GM18505 (cell line): ENCODE data around the gene SMPD1.
"Not testable (repeated sequence)": the region's sequence is repeated elsewhere in the genome, so short reads cannot be mapped to it uniquely, and the experiment has no call there.

Experiments
- ATAC-seq: cut with Tn5 transposase; IDR thresholded peaks from one replicate; pipeline ENCODE4 v1.9.1; 2021; ENCODE audit not compliant: unreplicated experiment
- POLR2A ChIP-seq: IDR thresholded peaks from 4 replicates; pipeline ENCODE4 v1.6.1; 2011; ENCODE audit warnings: borderline replicate concordance; ENCODE audit not compliant: insufficient read depth, insufficient read length; ENCODE audit errors: extremely low read depth

The SMPD1 gene

DNA sequence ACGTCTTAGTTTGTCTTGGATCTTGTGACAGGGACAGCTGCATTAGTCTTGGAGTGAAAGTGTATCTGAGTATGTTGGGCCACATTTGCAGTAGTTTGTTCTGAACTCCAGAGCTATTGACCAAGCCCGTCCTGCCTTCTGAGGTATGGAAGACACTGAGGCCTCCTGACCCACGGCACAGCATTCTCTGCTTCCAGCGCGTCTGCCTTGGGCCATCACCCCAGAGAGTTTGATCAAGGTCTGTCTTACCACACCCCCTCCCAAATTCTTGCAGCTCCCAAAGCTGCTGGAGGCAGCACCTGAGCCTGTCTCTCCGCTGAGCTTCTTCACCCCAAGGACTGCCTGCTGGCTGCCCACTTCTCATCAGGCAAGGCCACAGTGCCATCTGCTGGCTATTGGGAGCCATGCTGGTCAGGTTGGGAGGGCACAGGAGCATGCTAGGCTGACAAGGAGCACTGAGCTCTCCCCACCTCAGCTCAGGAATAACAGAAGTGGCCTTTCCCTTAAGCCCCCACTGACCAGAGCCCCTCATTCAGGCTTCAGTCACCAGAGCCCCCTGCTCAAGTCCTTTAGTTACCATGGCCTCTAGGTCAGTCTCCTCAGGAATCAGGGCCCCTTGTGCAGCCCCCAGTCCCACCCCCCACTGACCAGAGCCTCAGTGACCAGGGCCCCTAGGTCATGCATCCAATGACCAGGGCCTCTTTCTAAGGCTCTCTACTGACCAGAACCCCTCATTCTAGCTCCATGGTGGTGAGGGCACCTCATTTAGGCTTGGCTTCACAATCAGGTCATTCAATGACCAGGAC, 27.2 kb upstream of the SMPD1 start:
- no peak for TF ChIP-seq POLR2A
- peak; percentile 80 for ATAC-seq

GRCh38 chr11:6365659-6366058, 24.6 kb upstream of the SMPD1 start:
- TF ChIP-seq POLR2A, result no peak

GRCh38 chr11:6371825-6372224, 18.4 kb upstream of the SMPD1 start:
- no peak for ATAC-seq

More at GRCh38 chr11:6365659-6366058, 24.6 kb upstream of the SMPD1 start:
- ATAC-seq, result no peak

DNA sequence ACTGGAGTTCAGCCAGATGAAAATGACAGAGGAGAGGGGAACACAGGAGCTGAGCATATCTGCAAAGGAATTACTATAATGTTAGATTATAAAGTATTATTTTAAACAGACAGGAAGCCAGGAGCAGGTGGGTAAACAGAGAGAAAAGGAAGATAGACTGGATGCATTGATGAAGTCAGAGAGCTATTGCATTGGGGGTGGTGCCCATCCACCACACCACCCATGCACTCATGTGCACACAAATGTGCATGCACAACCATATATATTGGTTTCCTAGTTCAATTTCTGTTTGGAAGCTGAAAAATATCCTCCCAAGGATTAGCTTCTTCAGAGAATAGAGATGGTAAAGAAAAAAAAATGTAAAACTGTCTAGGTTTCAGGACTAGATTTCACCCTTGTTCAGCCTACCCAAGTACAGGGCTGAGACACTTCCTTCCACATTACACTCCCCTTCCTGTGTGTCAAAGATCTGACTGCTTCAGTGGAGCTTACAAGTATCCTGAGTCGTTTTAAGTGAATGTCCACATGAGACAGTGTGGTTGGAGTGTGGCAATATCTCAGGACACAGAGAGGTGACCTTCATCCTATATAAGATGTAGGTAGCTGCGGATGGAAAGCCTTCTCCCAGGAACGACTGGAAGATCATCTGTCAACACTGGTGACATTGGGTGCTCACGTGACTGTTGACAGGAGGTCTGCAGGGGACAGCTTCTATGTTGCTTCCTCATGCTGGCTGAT, 12.2 kb upstream of the SMPD1 start:
- no peak for ATAC-seq
- no peak for TF ChIP-seq POLR2A

More at GRCh38 chr11:6371825-6372224, 18.4 kb upstream of the SMPD1 start:
- TF ChIP-seq POLR2A, result no peak

GRCh38 chr11:6378640-6378989, 11.7 kb upstream of the SMPD1 start:
- TF ChIP-seq POLR2A, result no peak
- no peak for ATAC-seq

GRCh38 chr11:6385046-6385777, 5.1 kb upstream of the SMPD1 start:
- no peak for TF ChIP-seq POLR2A
- no peak for ATAC-seq

- no peak for ATAC-seq
- TF ChIP-seq POLR2A, result no peak
Measured at GRCh38 chr11:6387811-6388599, 2.3 kb upstream of the SMPD1 start.

GRCh38 chr11:6388748-6389147, 1.5 kb upstream of the SMPD1 start:
- TF ChIP-seq POLR2A, result no peak
- ATAC-seq, result no peak

DNA sequence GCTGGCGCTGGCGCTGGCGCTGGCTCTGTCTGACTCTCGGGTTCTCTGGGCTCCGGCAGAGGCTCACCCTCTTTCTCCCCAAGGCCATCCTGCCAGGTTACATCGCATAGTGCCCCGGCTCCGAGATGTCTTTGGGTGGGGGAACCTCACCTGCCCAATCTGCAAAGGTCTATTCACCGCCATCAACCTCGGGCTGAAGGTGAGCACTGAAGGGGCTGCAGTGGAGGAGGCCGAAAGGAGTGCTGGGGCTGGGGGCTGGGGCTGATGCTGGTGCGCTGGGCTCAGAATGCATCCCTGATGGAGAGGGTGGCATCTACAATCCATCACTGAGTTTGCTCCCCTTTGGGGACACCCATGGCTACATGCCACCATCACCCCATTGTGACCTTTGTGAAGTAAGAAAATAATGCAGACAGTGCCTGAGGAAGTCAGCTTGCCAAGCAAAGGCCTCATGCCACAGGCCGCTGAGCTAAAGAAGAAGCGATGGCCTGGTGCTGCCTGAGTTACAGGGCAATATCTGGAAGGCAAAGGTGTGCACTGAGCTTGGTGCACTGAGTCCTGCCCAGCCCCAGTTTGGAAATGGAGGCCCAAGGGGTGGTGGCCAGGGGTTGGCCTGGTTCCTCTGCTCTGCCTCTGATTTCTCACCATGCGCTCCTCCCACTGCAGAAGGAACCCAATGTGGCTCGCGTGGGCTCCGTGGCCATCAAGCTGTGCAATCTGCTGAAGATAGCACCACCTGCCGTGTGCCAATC, 620 bp downstream of the SMPD1 start:
- ATAC-seq, result peak; percentile 5
- TF ChIP-seq POLR2A, result no peak

DNA sequence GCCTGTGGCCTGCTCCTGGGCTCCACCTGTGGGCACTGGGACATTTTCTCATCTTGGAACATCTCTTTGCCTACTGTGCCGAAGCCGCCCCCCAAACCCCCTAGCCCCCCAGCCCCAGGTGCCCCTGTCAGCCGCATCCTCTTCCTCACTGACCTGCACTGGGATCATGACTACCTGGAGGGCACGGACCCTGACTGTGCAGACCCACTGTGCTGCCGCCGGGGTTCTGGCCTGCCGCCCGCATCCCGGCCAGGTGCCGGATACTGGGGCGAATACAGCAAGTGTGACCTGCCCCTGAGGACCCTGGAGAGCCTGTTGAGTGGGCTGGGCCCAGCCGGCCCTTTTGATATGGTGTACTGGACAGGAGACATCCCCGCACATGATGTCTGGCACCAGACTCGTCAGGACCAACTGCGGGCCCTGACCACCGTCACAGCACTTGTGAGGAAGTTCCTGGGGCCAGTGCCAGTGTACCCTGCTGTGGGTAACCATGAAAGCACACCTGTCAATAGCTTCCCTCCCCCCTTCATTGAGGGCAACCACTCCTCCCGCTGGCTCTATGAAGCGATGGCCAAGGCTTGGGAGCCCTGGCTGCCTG, 1.4 kb downstream of the SMPD1 start:
- no peak for ATAC-seq

DNA sequence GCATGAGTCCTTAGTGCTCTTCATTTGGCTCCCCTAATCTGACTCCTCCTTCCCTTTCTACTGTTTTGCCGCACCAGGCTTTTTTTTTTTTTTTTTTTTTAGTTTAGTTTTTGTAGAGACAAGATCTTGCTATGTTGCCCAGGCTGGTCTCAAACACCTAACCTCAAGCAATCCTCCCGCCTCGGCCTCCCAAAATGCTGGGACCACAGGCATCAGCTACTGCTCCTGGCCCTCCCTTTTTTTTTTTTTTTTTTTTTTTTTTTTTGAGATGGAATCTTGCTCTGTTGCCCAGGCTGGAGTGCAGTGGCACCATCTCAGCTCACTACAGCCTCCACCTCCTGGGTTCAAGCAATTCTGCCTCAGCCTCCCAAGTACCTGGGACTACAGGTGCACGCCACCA, 2.0 kb downstream of the SMPD1 start:
- not testable (repeated sequence) for ATAC-seq

More for the DNA sequence above, 1.4 kb downstream of the SMPD1 start:
- no peak for TF ChIP-seq POLR2A
